HepG2 (cell line): ENCODE results near the gene LBR. TPM values are rescaled to one million over a fixed set of nuclear protein-coding genes. Genes with fewer than 3 reads are reported as not detected.

Experiments used
- CHCHD3 ChIP-seq: sonication (generic); formaldehyde crosslinking; IDR thresholded peaks from 2 replicates; pipeline ENCODE4 v1.8.0; 2022; ENCODE audit warnings: mild to moderate bottlenecking, missing genetic modification reagents, moderate library complexity
- GTF2F1 ChIP-seq: fragments of 150-350 bp; IDR thresholded peaks from 2 replicates; pipeline ENCODE4 v1.6.1; 2014; ENCODE audit warnings: low read length
- KDM4B ChIP-seq: sonication (generic); formaldehyde crosslinking; IDR thresholded peaks from 2 replicates; pipeline ENCODE4 v1.4.0; 2020; ENCODE audit warnings: missing genetic modification reagents
- MTA1 ChIP-seq: sonication (generic); formaldehyde crosslinking; IDR thresholded peaks from 2 replicates; pipeline ENCODE4 v1.4.0; 2020; ENCODE audit warnings: missing genetic modification reagents, mild to moderate bottlenecking, borderline replicate concordance
- NCOA1 ChIP-seq: sonication (generic); formaldehyde crosslinking; IDR thresholded peaks from 2 replicates; pipeline ENCODE4 v1.9.0; 2021; ENCODE audit warnings: missing genetic modification reagents
- NFIB ChIP-seq: sonication (generic); formaldehyde crosslinking; IDR thresholded peaks from 2 replicates; pipeline ENCODE4 v1.9.0; 2021; ENCODE audit warnings: missing genetic modification reagents, mild to moderate bottlenecking, borderline replicate concordance
- NR0B2 ChIP-seq: sonication (generic); formaldehyde crosslinking; IDR thresholded peaks from 2 replicates; pipeline ENCODE4 v1.4.0; 2020; ENCODE audit warnings: mild to moderate bottlenecking, missing genetic modification reagents
- PAF1 ChIP-seq: IDR thresholded peaks from 2 replicates; pipeline ENCODE4 v1.6.1; 2016; ENCODE audit warnings: missing genetic modification reagents, missing compliant biosample characterization
- PATZ1 ChIP-seq: sonication (generic); formaldehyde crosslinking; IDR thresholded peaks from 2 replicates; pipeline ENCODE4 v1.4.0; 2020; ENCODE audit warnings: missing genetic modification reagents
- PRDM15 ChIP-seq: sonication (generic); formaldehyde crosslinking; IDR thresholded peaks from 2 replicates; pipeline ENCODE4 v1.4.0; 2020; ENCODE audit warnings: missing genetic modification reagents
- PTBP1 ChIP-seq: fragments of 200-400 bp; formaldehyde crosslinking; IDR thresholded peaks from 2 replicates; pipeline ENCODE4 v1.6.1; 2018; ENCODE audit warnings: low read length, low read depth; ENCODE audit not compliant: poor library complexity, severe bottlenecking
- SCMH1 ChIP-seq: sonication (generic); formaldehyde crosslinking; IDR thresholded peaks from 2 replicates; pipeline ENCODE4 v1.9.0; 2021; ENCODE audit warnings: missing genetic modification reagents, mild to moderate bottlenecking, borderline replicate concordance
- TFE3 ChIP-seq: IDR thresholded peaks from 2 replicates; pipeline ENCODE4 v1.6.1; 2016
- TRIM22 ChIP-seq: fragments of 450-650 bp; IDR thresholded peaks from 2 replicates; pipeline ENCODE4 v1.6.1; 2017
- ZNF10 ChIP-seq: sonication (generic); formaldehyde crosslinking; IDR thresholded peaks from 2 replicates; pipeline ENCODE4 v1.4.0; 2020; ENCODE audit warnings: mild to moderate bottlenecking, low read depth, missing genetic modification reagents, borderline replicate concordance
- ZNF234 ChIP-seq: sonication (generic); formaldehyde crosslinking; conservative IDR thresholded peaks from 2 replicates; pipeline ENCODE4 v1.5.1; 2020; ENCODE audit warnings: mild to moderate bottlenecking, missing genetic modification reagents
- ZNF256 ChIP-seq: sonication (generic); formaldehyde crosslinking; conservative IDR thresholded peaks from 2 replicates; pipeline ENCODE4 v1.4.0; 2020; ENCODE audit warnings: missing genetic modification reagents
- ZNF446 ChIP-seq: sonication (generic); formaldehyde crosslinking; IDR thresholded peaks from 2 replicates; pipeline ENCODE4 v1.5.0; 2020; ENCODE audit warnings: mild to moderate bottlenecking, missing genetic modification reagents
- ZNF883 ChIP-seq: sonication (generic); formaldehyde crosslinking; IDR thresholded peaks from 2 replicates; pipeline ENCODE4 v1.5.1; 2020; ENCODE audit warnings: mild to moderate bottlenecking, missing genetic modification reagents; ENCODE audit errors: not compliant biosample characterization
- ZSCAN12 ChIP-seq: sonication (generic); formaldehyde crosslinking; IDR thresholded peaks from 2 replicates; pipeline ENCODE4 v1.9.0; 2021; ENCODE audit warnings: mild to moderate bottlenecking, missing genetic modification reagents
- ZSCAN9 ChIP-seq: IDR thresholded peaks from 2 replicates; pipeline ENCODE4 v1.6.1; 2016; ENCODE audit warnings: borderline replicate concordance
- polyA plus RNA-seq, 8 experiments: library from polyadenylated mRNA; depleted of rRNA in 3 of 8; stranded (reverse) in 7 of 8; unstranded in 1 of 8; fragments of >200 nt; fragmentation: Illumina TruSeq in 4 of 8; extraction: Trizol in 4 of 8; gene quantifications; 2 replicates each; pipeline versions ENCODE4 v1.2.1 to v1.2.3, GENCODE V29; 2011 to 2016; ENCODE audit warnings: low read depth in 4 of 8, missing spikeins in 1 of 8, mixed read lengths in 1 of 8; ENCODE audit not compliant: insufficient read depth in 1 of 8
- total RNA-seq, 5 experiments: library from RNA; depleted of rRNA; stranded (reverse); fragments of >200 nt; fragmentation: Illumina TruSeq; extraction: Trizol; gene quantifications; 2 replicates each; pipeline ENCODE4 v1.2.3, GENCODE V29; 2016; ENCODE audit warnings: low read depth in 1 of 5

Gene LBR
- total and polyA plus RNA-seq, 2 of the 13 experiments (the other 11 are each of a cell fraction or from before 2014, with no cell fraction given) = 38.9 to 76.7 TPM

GRCh38 chr1:225428068-225428880 is 436 bp upstream of the LBR start (continued):
- TF ChIP-seq NCOA1 (no peak), CHCHD3 (CRISPR knock-in tag) (no peak), ZNF256 (CRISPR knock-in tag) (no peak), SCMH1 (CRISPR knock-in tag) (no peak), TFE3 (CRISPR knock-in tag) (0 out of 2 replicates have a peak, but pooled peaks have one; percentile 37), NR0B2 (CRISPR knock-in tag) (no peak; the same call in 1 of the 2 replicates), PATZ1 (CRISPR knock-in tag) (peak; percentile 73), NFIB (CRISPR knock-in tag) (no peak), ZSCAN9 (no peak), ZNF234 (no peak), ZNF10 (CRISPR knock-in tag) (no peak), ZNF883 (no peak), GTF2F1 (no peak), PTBP1 (no peak), KDM4B (CRISPR knock-in tag) (no peak), PRDM15 (CRISPR knock-in tag) (no peak), MTA1 (CRISPR knock-in tag) (peak; percentile 22; the same call in 1 of the 2 replicates), ZSCAN12 (CRISPR knock-in tag) (no peak), TRIM22 (no peak), PAF1 (CRISPR knock-in tag) (no peak), ZNF446 (CRISPR knock-in tag) (0 out of 2 replicates have a peak, but pooled peaks have one; percentile 80)
